Mesothelial cell of epicardium (in vitro differentiated cells): ENCODE measurements around the gene KLK3. TPM values are rescaled to one million over a fixed set of nuclear protein-coding genes. Genes with fewer than 3 reads are reported as not detected.

Experiments
- DNase-seq, 2 experiments: peaks; one replicate each; pipeline ENCODE4 v3.0.0; 2021; ENCODE audit warnings: low spot score in 2 of 2; ENCODE audit not compliant: unreplicated experiment in 2 of 2
- H3K27ac Mint-ChIP-seq: 2 replicates; pipeline ENCODE4 v1.8.0; 2021; ENCODE audit warnings: mixed read lengths
- H3K27me3 Mint-ChIP-seq: 2 replicates; pipeline ENCODE4 v1.8.0; 2021; ENCODE audit warnings: low read depth, mixed read lengths
- H3K36me3 Mint-ChIP-seq: 2 replicates; pipeline ENCODE4 v1.8.0; 2021; ENCODE audit warnings: mixed read lengths
- H3K4me1 Mint-ChIP-seq: 2 replicates; pipeline ENCODE4 v1.8.0; 2021; ENCODE audit warnings: mixed read lengths
- H3K4me3 Mint-ChIP-seq: 2 replicates; pipeline ENCODE4 v1.8.0; 2021; ENCODE audit warnings: mild to moderate bottlenecking, moderate library complexity, mixed read lengths
- H3K9me3 Mint-ChIP-seq: 2 replicates; pipeline ENCODE4 v1.8.0; 2021; ENCODE audit warnings: mixed read lengths
- CTCF ChIP-seq: fragments of 200-600 bp; sonication (generic); IDR thresholded peaks from one replicate; pipeline ENCODE4 v1.5.0; 2021; ENCODE audit warnings: antibody characterized with exemption; ENCODE audit not compliant: unreplicated experiment
- total RNA-seq: library from RNA; stranded (reverse); gene quantifications from 3 replicates; pipeline ENCODE4 v1.2.1, GENCODE V29; 2021

Gene KLK3
- total RNA-seq, 1 donor from 2014 or later = not detected

- H3K36me3 Mint-ChIP-seq = no peaks in the 10 kb centered on the region
Measured at GRCh38 chr19:50858886-50859285, 4.2 kb downstream of the KLK3 start.

GRCh38 chr19:50859849-50860248 is 5.1 kb downstream of the KLK3 start:
- no peaks in the 10 kb centered on the region for H3K36me3 Mint-ChIP-seq
- TF ChIP-seq CTCF = no peak
- H3K4me1 Mint-ChIP-seq = peaks cover 5% of the 10 kb centered on the region
- peaks cover 88% of the 10 kb centered on the region for H3K27me3 Mint-ChIP-seq
- no peaks in the 10 kb centered on the region for H3K9me3 Mint-ChIP-seq
- H3K4me3 Mint-ChIP-seq = no peak overlapping the region
- no peak overlapping the region for H3K27ac Mint-ChIP-seq
- DNase-seq = no peak

More at GRCh38 chr19:50858886-50859285, 4.2 kb downstream of the KLK3 start:
- Mint-ChIP-seq H3K4me3 (no peak overlapping the region), H3K4me1 (peaks cover 5% of the 10 kb centered on the region), H3K27me3 (peaks cover 87% of the 10 kb centered on the region), H3K9me3 (no peaks in the 10 kb centered on the region), H3K27ac (no peak overlapping the region)
- no peak for DNase-seq
- TF ChIP-seq CTCF = no peak

- Mint-ChIP-seq H3K4me3 (no peak overlapping the region), H3K27me3 (peaks cover 87% of the 10 kb centered on the region), H3K36me3 (no peaks in the 10 kb centered on the region), H3K4me1 (peaks cover 5% of the 10 kb centered on the region), H3K9me3 (no peaks in the 10 kb centered on the region), H3K27ac (no peak overlapping the region)
- no peak for DNase-seq
- TF ChIP-seq CTCF = no peak
Measured at GRCh38 chr19:50861010-50861409, 6.3 kb downstream of the KLK3 start.

GRCh38 chr19:50861496-50862286 is 7.0 kb downstream of the KLK3 start:
- no peak for DNase-seq
- no peak for TF ChIP-seq CTCF
- Mint-ChIP-seq H3K4me1 (peaks cover 5% of the 10 kb centered on the region), H3K4me3 (no peak overlapping the region), H3K27me3 (peaks cover 87% of the 10 kb centered on the region), H3K27ac (no peak overlapping the region), H3K36me3 (no peaks in the 10 kb centered on the region), H3K9me3 (no peaks in the 10 kb centered on the region)

GRCh38 chr19:50869479-50869878 is 14.8 kb downstream of the KLK3 start:
- Mint-ChIP-seq H3K4me1 (no peaks in the 10 kb centered on the region), H3K36me3 (no peaks in the 10 kb centered on the region), H3K9me3 (no peaks in the 10 kb centered on the region), H3K27ac (no peak overlapping the region), H3K4me3 (no peak overlapping the region), H3K27me3 (peaks cover 80% of the 10 kb centered on the region)
- DNase-seq = no peak
- TF ChIP-seq CTCF = no peak
